HG03108 (cell line): ENCODE measurements around the gene PTPRE.
"Not testable (repeated sequence)": the region's sequence is repeated elsewhere in the genome, so short reads cannot be mapped to it uniquely, and the experiment has no call there.

ENCODE experiments used
- ATAC-seq: cut with Tn5 transposase; IDR thresholded peaks from one replicate; pipeline ENCODE4 v1.9.1; 2021; ENCODE audit warnings: moderate library complexity; ENCODE audit not compliant: unreplicated experiment

The PTPRE gene

DNA sequence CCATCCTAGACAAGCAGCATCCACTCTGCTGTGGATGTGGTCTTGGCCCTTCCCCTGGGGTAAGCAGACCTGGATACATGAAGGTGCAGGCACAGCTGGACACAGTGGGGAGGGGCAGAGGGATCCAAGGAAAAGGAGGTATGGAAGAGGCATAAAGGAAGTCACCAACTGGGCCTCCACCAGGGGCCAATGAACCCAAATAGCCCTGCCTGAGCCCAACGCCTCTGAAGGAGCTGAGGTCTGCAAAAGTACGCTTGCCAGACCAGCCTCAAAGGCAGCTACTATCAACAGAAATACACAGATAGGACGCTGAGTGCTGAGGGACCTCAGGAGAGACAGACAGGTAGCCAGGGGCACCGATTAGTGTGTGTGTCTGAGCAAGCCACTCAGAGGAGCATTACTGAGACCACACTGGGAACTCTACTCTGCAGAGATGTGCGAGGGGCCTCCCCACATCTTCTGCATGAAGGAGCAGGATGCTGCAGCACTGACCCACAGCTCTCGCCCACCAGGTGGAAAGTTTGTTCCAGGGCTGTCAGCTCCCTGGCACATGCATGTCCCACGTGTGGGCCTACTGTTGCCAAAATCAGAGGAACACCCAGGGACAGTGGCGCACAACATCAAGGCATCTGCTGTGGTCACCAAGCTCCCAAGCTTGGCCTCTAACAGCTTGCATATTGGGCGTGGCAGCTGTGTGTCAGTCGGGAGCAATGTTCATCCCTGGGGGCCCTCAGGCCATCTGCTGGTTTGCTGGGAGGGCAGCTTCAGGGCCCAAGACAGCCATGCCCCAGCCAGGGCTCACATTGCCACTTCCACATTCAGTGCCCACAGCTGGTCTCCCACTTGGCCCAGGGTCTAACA lies 179.3 kb downstream of the PTPRE start:
- ATAC-seq, result no peak

DNA sequence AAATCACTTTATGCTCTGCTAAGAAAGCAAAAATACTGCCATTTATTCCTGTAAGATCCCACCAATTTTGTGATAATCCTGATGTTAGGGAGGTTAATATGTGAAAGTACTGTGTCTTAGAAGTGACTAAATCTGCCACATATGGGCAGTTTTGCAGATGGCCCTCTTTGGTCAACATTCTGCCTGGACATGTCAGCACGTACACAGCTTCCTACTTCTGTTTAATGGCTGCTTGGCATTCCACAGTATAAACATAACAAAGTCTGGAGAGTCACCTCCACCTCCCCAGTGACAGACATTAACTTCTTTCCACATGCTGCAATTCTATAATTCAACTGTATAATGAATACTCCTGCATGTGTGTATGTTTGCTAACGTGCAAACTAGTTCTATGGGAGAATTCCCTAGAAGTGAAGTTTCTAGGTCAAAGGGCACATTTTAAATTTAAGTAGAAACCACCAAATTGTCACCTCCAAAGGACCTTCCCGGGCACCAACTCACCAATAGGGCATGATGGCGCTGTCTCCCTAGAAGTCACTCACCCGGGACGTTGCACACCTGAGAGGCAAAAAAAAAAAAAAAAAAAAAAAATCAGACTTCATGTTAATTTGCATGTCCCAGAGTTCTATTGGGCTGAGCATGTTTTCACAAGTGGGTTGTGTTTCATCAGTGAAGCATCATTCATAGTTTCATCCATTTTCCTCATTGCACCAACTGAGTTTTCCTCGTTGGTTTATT lies 180.4 kb downstream of the PTPRE start:
- ATAC-seq, result no peak

DNA sequence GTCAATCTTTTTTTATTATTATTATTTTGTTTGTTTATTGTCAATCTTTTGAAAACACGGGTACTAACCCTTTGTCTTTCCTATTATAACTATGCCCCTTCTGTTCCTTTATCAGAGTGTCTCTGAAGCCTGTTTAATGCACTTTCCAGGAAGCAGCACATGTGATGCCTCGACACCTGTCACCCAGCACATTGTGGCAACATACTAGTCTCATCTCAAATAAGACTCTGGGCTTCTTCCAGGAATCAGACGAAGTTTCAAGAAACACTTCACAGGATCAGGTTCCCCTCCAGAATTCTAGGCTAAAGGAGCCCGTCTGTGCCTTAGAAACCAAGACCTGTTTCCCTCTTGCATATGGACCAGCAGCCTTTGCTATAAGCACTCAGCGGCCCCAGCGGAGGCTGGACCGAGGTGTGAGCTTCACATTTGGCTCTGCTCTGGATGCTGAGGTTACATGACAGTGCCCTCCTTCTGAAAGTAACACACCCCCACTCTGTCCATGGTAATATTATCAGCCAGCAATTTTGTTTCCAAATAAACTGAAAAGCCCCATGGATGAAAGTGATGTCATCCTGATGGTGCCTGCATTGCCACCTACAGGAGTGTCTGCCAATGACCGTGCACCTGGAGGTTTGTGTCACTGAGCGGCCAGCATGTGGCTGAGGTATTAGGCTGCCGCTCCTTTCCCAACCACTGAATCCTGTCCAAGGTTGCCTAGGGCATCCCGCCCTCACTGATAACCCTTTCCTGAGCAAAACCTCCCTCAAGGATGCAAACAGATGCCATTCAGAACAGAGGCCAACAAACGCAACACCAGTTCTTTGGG lies 181.2 kb downstream of the PTPRE start:
- no peak for ATAC-seq

DNA sequence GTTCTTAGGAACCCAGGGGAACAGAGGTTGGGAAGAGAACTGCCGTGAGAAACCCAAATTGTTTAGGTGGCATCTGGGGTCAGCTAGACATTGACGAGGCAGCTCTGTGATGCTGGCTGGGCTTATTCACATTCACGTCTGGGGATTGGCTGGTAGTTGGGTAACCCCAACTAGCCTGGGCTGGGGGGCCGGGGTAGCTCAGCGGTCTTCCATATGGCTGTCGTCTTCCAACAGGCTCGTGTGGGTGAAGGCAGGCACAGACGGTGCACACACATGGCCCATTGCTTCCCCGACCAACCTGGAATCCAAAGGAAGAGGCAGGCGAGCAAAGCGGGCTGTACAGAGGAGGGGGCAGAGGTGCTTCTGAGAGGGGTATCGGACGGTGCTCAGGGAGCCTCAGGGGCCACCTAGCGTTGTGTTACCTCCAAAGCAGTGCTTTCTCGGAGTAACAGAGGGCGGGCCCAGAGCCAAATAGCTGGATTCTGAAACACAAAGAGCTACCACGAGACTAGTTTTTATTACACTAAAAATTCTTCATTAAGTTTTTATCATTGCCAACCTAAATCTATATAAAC lies 184.8 kb downstream of the PTPRE start:
- ATAC-seq, result no peak

DNA sequence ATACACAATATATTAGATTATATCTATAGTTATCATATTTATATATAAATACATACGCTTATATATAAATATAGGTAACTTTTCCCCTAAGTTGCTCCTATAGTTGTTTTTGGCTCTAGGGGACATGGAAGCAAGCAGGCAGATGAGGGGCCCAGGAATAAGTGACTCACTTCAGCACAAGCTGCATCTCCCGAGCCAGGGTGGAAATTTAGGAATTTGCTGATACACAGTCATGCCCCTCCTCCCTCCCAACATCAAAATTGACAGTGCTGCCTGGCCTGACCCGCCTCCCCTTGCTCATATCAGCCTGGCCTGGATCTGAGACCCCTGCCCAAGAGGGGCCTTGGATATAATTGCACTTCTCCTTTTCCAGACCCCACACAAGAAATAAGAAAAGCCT lies 185.6 kb downstream of the PTPRE start:
- no peak for ATAC-seq

DNA sequence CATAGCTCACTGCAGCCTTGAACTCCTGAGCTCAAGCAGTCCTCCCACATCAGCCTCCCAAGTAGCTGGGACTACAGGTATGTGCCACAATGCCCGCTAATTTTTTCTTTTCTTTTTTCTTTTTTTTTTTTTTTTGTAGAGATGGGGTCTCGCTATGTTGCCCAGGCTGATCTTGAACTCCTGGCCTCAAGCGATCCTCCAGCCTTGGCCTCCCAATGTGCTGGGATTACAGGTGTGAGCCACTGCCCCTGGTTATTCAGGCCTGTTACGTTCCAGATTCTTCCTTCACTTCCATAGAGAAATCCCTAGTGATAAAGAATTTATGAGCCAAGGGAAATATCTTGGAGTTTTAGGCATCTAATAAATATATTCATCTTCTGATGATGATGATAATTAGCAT lies 187.7 kb downstream of the PTPRE start:
- not testable (repeated sequence) for ATAC-seq

DNA sequence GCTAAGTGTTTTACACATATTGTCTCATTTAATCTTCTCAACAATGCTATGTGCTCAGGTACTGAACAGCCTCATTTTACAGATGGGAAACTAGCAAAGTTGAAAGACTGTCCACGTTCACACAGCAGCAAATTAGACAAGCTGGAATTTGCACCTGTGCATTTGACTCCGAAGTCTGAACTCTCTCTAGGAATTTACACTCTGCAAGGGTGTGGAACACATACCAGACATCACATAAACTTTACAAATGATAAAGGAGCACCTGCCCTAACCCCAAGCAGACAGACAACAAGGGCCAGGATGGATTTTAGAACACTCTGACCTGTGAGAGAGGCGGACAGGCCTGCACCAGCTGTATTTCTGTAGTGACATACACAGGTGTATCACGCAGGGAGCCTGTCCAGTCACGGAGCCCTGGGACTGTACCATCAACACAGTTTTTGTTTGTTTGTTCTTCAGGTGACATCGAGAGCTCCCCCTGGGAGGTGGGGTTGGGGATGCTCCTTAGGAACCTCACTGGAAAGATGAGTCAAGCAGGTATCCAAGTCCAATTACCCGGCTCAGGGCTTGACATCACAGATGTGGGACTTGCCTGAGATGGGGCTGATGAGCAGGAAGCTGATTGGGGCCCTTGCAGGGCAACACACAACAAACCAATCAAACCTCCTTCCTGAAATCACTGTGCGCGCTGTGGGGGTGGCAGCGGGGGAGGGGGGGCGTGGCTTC lies 188.3 kb downstream of the PTPRE start:
- peak; percentile 30 for ATAC-seq

DNA sequence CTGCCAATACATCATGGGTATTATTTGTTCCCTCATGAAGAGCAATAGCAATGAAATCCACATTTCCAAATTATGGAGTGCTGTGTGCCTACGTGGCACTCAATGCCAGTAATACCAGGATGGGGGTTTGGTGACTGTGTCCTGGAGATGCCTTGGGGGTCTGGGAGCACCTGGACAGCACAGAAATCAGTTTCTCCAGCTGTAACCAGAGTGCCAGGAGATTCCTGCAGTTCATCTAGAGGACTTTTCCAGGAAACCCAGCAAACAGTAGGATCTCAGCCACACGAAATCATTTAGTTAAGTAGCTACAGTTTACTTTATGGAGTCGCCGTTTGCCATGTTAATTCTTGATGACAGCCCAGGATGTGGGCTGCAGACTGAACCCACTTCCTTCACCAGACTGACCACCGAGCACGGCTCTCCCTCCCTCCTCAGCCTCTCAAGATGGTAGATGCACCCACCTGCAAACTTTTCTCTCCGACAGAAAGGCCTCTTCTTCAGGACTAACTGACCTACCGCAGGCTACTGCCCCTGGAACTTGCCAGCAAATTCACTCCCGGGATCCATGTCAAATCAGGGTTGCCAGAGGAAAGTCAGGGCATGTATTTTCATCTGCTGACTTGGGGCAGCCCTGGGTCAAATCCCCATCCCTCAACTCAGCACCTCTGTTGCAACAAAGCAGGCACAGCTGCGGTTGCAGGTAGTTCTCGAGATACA lies 189.0 kb downstream of the PTPRE start:
- peak; percentile 64 for ATAC-seq

DNA sequence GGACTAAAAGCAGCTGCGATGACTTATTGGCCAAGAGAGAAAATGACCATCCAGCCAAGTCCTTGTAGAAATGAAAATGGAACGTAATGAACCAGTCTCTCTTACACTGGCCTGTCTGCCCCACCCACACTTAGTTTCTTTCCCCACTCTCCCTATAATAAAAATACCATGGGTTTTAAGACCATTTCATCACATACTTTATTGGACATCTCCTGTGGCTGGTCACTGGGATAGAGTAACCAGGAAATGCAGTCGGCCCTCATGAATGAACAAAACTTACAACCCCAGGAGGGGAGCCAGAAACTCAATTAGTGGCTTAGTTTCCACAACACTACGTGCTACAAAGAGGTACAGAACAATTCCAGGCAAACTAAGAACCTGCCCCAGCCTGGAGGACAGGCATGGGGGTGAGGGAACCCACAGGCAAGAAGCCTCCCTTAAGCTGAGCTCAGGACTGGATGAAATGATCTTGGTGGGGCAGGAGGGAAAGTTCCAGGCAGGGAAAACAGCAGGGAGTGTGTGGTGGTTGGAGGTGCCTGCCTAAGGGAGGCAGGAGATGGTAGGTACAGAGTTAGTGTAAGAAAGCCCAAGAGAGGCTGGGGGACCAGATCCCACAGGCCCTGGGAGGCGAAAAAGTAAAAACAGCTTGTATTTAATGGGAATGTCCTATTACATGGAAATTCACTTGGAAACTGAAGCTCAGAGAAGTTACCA lies 189.7 kb downstream of the PTPRE start:
- no peak for ATAC-seq

DNA sequence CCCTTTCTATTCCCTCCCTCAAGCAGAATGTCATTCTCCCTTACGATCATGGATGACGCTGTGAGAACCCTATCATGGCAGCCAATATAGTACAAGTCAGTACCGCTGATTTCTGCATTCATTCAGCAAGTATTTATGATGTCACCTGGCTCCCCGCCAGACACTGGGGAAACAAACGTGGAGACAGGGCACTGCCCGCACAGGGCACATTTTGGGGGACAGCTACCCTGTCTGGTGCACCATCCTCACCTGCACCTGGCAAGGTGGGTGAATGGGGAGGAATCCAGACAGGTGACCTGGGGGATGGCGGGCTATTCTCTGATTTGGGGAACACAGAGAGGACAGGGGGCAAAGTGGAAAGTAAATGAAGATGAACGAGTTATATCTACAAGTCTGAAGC lies 190.9 kb downstream of the PTPRE start:
- ATAC-seq, result no peak

DNA sequence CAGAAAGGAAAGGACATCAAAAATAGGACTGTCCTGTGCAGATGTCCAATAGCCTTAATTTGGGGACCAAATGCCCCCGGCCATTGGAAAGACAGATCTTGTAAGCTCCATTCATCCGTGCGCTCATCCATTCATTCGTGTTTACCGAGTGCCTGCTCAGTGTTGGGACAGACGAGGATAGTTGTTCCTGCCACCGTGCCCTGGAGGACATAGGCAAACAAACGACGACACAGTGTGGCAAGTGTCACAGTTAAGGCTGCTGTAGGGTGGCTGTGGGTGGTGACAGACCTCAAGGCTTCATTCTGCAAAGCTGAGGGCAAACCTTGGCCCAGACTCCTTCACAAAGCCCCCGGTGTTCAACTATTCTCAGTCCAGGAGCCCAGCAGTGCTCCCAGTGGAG lies 191.7 kb downstream of the PTPRE start:
- ATAC-seq, result no peak

DNA sequence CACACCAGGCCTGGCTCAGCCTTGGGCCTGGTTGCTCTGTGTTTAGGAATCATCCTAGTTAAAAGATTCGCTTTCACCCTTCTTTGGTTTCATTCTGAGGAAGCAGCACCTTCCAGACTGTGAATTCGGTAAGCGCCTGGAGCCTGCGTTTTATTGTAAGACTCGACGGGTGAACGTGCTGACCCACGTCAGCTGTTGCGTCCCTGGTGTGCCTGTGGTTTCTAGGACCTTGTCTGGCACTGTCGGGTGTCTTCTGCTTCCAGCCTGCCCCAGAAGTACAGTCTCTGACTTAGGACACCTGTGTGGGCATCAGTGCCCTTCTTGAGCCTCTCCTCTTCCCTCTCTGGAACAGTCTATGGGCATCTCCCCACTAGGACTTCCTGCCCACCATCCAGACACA lies 193.0 kb downstream of the PTPRE start:
- no peak for ATAC-seq

DNA sequence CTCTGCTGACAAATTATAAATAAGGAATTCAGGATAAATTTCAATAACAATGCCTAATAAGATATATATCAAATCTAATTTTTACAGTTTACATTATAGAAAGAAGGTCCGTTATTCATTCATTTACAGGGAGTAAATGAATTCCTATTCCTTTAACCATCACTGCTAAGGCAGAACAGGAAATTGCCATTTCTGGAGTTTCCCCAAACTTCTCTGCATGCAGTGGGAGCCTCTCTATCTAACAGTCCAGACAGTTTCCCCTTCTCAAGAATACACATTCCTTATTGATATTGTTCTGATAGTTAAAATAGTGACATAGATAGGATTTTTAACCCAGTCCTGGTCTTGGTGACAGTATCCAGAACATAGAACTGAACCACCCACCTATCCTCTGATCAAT lies 195.0 kb downstream of the PTPRE start:
- ATAC-seq, result no peak

DNA sequence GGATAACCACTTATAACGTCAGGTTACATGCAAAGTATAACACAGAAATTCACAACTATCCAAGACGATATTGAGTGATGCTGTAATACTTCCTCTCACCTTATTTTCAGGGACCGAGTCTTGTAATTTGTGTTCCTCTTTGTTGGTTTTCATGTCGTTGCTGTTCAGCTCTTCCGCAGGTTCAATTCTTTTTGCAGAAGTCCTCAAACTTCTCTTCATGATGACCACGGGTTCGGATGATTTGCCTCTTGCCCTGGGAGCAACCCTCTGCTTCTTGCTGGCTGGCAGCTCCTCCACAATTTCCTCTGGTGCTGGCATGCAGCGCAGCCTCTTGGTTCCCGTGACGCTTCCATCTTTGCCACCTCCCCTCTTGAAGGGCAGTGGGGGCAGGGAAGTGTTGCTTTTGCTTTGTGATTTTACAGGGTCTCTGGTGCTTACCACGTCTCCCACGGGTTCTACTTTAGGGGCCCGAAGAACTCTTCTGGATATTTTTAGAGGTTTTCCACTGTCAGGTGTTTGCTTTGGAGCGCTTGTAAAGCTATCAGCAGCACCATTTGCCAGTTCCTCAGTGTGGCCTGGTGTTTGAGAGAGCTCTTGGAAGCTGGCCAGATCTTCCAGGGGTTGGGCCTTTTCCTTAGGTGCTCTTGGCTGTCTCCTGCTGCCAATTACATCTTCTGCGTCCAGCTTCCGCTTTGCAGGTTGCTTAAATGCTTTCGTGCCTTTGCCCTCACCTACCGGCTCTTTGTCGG lies 195.8 kb downstream of the PTPRE start:
- no peak for ATAC-seq

DNA sequence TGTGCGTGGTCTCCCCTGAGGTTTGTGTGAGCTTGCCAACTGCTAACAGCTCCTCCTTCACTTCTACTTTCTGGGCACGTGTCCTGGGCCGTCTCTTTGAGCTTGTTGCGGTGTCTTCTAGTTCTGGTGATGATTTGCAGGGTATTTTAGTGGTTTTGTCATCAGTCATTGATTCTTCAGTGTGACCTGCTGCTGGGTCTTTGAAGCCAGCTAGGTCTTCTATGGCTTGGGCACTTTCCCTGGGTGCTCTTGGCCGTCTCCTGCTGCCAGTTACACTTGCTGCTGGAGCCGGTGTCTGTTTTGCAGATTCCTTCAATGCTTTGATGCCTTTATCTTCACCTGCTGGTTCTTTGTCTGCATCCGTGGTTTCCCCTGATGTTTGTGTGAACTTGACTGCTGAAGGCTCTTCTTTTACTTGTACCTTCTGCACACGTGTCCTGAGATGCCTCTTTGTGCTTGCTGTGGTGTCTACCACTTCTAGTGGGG lies 196.4 kb downstream of the PTPRE start:
- ATAC-seq, result no peak

DNA sequence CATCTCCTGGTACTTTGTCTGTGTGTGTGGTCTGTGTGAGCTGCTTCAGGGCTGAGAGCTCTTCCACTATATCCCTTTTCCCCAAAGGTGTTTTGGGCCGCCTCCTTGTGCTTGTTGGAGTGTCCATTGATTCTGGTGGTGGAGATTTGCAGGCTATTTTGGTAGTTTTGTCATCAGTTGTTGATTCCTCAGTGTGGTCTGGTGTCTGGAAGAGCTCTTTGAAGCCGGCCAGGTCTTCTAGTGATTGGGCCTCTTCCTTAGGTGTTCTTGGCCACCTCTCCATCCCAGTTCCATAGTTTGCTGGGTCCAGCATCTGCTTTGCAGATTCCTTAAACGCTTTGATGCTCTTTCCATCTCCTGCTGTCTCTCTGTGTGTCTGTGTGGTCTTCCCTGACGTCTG lies 198.5 kb downstream of the PTPRE start:
- ATAC-seq, result no peak

DNA sequence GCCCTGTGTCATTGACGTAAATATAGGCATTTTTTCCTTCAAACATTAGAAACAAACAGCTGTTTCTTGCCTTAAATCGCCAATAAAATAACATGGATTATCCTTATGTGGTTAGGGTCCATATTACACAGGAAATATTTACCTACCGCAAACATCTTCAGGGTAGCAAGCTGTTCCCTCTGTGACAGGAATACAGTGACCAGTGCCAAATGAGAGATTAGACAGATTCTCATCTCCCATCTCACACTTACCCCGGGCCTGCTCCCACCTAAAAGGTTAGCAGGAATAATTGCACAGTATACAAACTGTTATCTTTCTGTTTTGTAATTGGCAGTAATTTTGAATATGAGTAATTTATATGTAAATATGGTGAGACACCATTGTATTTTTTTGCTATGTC lies 202.8 kb downstream of the PTPRE start:
- ATAC-seq, result no peak

DNA sequence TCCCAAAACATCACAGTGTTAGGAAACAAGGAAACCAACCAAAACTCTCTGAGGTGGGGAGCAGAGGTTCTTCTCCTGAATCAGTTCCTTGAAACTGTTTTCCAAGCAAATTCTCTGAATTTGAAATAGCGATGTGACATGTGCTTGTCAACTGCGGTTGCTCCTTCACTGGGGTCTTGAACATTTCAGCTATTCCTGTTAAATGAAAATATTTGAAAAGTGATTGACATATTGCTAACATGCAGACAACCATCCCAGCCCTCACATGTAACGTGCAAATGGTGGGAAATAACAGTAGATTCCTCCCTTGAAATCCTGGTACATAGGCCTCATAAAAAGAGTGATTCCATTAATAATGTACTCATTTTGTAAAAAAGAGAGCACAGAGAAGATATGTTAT lies 203.4 kb downstream of the PTPRE start:
- no peak for ATAC-seq
